HG03064 (cell line): ENCODE results near the gene ACSF2.
"Not testable (repeated sequence)": the region's sequence is repeated elsewhere in the genome, so short reads cannot be mapped to it uniquely, and the experiment has no call there.

Experiments used
- ATAC-seq: cut with Tn5 transposase; IDR thresholded peaks from one replicate; pipeline ENCODE4 v1.9.1; 2021; ENCODE audit warnings: low read depth; ENCODE audit not compliant: unreplicated experiment

The ACSF2 gene

GRCh38 chr17:50405351-50405750, 20.7 kb upstream of the ACSF2 start:
- not testable (repeated sequence) for ATAC-seq

GRCh38 chr17:50406578-50406977, 19.4 kb upstream of the ACSF2 start:
- no peak for ATAC-seq

GRCh38 chr17:50407921-50408320, 18.1 kb upstream of the ACSF2 start:
- ATAC-seq: no peak

GRCh38 chr17:50412188-50412732, 13.8 kb upstream of the ACSF2 start:
- ATAC-seq: no peak

- ATAC-seq: no peak
Observed at GRCh38 chr17:50414808-50415207, 11.2 kb upstream of the ACSF2 start.

GRCh38 chr17:50419577-50419976, 6.4 kb upstream of the ACSF2 start:
- not testable (repeated sequence) for ATAC-seq

GRCh38 chr17:50420419-50421112, 5.5 kb upstream of the ACSF2 start:
- no peak for ATAC-seq

- no peak for ATAC-seq
Observed at GRCh38 chr17:50421308-50422051, 4.5 kb upstream of the ACSF2 start.

GRCh38 chr17:50422738-50423137, 3.3 kb upstream of the ACSF2 start:
- ATAC-seq: no peak

GRCh38 chr17:50423553-50424159, 2.4 kb upstream of the ACSF2 start:
- ATAC-seq: no peak

- ATAC-seq: no peak
Observed at GRCh38 chr17:50424246-50424995, 1.6 kb upstream of the ACSF2 start.

- ATAC-seq: no peak
Observed at GRCh38 chr17:50424996-50425681, 879 bp upstream of the ACSF2 start.

GRCh38 chr17:50426472-50426782, 409 bp downstream of the ACSF2 start:
- no peak for ATAC-seq

- no peak for ATAC-seq
Observed at GRCh38 chr17:50426814-50427787, 1.1 kb downstream of the ACSF2 start.

- not testable (repeated sequence) for ATAC-seq
Observed at GRCh38 chr17:50428126-50428525, 2.1 kb downstream of the ACSF2 start.

GRCh38 chr17:50428831-50429424, 2.9 kb downstream of the ACSF2 start:
- no peak for ATAC-seq

GRCh38 chr17:50429793-50430192, 3.8 kb downstream of the ACSF2 start:
- ATAC-seq: no peak

- no peak for ATAC-seq
Observed at GRCh38 chr17:50430821-50431618, 5.0 kb downstream of the ACSF2 start.
